HEK293 (cell line): ENCODE data around the gene GNG12.

Source experiments
- CTCF ChIP-seq: fragments of 450-650 bp; formaldehyde crosslinking; IDR thresholded peaks from 2 replicates; pipeline ENCODE4 v1.5.1; 2016; ENCODE audit warnings: missing biosample characterization, missing genetic modification characterization
- ZNF23 ChIP-seq: fragments of 450-650 bp; formaldehyde crosslinking; IDR thresholded peaks from 2 replicates; pipeline ENCODE4 v1.5.1; 2016; ENCODE audit warnings: missing biosample characterization, missing genetic modification characterization, borderline replicate concordance
- ZNF274 ChIP-seq, 2 experiments: fragments of 200-500 bp in 1 of 2; fragments of 450-650 bp in 1 of 2; sonication (Bioruptor generic) in 1 of 2; formaldehyde crosslinking in 1 of 2; IDR thresholded peaks; 2 replicates each; pipeline versions ENCODE4 v1.5.1 to v1.6.1; 2014 to 2016; ENCODE audit warnings: borderline replicate concordance in 1 of 2, inconsistent platforms in 1 of 2, low read length in 1 of 2, missing biosample characterization in 1 of 2, missing genetic modification characterization in 1 of 2

DNA sequence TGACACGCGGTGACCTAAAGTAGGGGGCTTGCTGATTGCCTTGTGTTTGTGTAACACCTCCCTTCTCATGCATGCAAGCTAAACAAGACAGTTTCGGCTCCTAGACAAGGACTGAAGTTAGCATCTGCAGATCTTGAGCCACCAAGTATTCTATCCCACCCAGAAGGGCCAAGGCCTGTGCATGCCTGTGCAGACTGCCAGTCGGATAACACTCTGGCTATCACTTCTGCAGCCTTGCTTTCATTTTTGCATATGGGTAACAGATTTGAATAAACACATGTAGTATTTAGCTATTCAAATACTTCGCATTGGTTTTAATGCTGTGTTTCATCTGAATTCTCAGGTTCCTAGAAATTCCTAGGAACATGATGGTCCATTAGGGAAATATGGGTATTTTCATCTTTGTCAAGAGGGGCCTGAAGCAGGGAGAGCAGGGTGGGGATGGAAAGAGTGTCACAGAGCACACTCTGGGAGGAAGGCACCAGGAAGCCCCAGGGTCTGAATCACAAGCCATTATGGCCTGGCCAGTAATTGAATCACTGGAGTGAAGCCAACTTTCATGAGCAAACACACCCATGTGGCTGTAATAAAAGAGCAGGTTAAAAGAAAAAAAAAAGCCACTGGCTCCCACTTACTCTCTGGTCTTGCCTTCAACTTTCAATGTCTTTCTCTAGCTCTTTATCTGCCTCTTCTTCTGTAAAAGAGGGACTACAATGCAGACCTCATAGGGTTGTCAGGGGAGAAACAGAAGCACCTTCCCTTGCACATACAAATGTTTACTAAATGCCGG is 120.0 kb downstream of the GNG12 start:
- no peak for TF ChIP-seq ZNF274 (IDR thresholded peaks at IDR 0.05; ENCODE audit: low read length)
- no peak for TF ChIP-seq ZNF274 (tag by site-specific recombination; IDR thresholded peaks at IDR 0.05; ENCODE audit: borderline replicate concordance)
- no peak for TF ChIP-seq CTCF (tag by site-specific recombination)
- TF ChIP-seq ZNF23 (tag by site-specific recombination) = no peak
